GM12875 (cell line): Measurements from ENCODE around the gene SLMAP.
"Not testable (repeated sequence)": the region's sequence is repeated elsewhere in the genome, so short reads cannot be mapped to it uniquely, and the experiment has no call there.

Experiments
- H3K4me3 ChIP-seq: one replicate; pipeline ENCODE4 v1.5.1; 2011; ENCODE audit warnings: low read depth, low read length, control low read depth
- CTCF ChIP-seq: IDR thresholded peaks from 2 replicates; pipeline ENCODE4 v1.5.1; 2011; ENCODE audit warnings: low read depth, mild to moderate bottlenecking, control low read depth, inconsistent platforms, low read length, moderate library complexity, borderline replicate concordance; ENCODE audit not compliant: insufficient read depth

The SLMAP gene

DNA sequence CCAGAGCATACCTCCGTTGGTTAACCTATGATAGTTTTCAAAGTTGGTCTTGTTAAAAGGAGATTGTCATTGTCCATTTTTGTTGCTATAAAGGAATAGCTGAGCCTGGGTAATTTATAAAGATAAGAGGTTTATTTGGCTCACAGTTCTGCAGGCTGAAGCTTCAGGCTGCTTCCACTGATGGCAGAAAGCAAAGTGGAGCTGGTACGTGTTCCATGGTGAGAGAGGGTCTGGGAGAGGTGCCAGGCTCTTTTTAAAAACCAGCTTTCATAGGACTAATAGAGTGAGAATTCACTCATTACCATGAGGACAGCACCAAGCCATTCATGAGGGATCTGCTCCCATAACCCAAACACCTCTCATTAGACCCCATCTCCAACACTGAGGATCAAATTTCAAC, 107.3 kb downstream of the SLMAP start:
- TF ChIP-seq CTCF, result no peak
- no peak overlapping the region for H3K4me3 ChIP-seq

GRCh38 chr3:57864853-57865252, 108.7 kb downstream of the SLMAP start:
- no peak for TF ChIP-seq CTCF
- no peak overlapping the region for H3K4me3 ChIP-seq

DNA sequence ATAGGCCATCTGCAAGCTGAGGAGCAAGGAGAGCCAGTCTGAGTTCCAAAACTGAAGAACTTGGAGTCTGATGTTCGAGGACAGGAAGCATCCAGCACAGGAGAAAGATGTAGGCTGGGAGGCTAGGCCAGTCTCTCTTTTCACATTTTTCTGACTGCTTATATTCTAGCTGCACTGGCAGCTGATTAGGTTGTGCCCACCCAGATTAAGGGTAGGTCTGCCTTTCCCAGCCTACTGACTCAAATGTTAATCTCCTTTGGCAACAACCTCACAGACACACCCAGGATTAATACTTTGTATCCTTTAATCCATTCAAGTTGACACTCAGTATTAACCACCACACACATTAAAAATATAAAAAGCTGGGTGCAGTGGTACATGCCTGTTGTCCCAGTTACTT, 113.0 kb downstream of the SLMAP start:
- not testable (repeated sequence) for H3K4me3 ChIP-seq

- no peak overlapping the region for H3K4me3 ChIP-seq
- no peak for TF ChIP-seq CTCF
These were observed 116.5 kb downstream of the SLMAP start for GRCh38 chr3:57872606-57873005.

- no peak overlapping the region for H3K4me3 ChIP-seq
These were observed 120.5 kb downstream of the SLMAP start for GRCh38 chr3:57876632-57877031.

GRCh38 chr3:57877116-57877515, 121.0 kb downstream of the SLMAP start:
- TF ChIP-seq CTCF, result no peak

More at GRCh38 chr3:57876632-57877031, 120.5 kb downstream of the SLMAP start:
- no peak for TF ChIP-seq CTCF

DNA sequence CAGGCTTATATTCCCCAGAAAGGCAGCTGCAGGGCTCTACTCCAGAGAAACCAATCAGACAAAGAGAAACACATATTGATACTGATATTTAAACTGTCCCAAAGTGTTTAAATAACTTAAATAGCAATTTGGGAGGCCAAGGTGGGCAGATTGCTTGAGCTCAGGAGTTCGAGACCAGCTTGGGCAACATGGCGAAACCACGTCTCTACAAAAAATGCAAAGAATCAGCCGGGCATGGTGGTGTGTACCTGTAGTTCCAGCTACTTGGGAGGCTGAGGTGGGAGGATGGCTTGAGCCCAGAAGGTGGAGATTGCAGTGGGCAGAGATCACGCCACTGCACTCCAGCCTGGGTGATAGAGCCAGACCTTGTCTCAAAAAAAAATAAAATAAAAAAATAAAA, 128.3 kb downstream of the SLMAP start:
- not testable (repeated sequence) for H3K4me3 ChIP-seq

More at GRCh38 chr3:57877116-57877515, 121.0 kb downstream of the SLMAP start:
- no peak overlapping the region for H3K4me3 ChIP-seq

DNA sequence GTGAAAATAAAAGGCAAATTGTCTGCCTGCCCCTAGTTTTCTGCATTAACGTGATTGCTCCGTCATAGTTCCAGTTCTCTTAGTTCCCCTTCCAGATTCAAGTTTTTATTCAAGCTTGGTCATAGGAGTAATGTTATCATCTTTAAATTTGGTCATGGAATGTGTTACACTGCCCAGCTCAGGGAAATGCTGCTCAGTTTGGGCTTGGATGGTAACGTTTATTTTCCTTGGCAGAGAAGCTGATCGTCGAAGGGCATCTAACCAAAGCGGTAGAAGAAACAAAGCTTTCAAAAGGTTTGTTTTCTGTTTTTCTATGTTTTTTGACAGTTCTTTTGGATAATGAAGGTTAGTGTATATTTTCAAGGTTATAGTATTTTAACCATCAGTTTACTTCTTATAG, 133.7 kb downstream of the SLMAP start:
- no peak for TF ChIP-seq CTCF
- H3K4me3 ChIP-seq, result no peak overlapping the region

DNA sequence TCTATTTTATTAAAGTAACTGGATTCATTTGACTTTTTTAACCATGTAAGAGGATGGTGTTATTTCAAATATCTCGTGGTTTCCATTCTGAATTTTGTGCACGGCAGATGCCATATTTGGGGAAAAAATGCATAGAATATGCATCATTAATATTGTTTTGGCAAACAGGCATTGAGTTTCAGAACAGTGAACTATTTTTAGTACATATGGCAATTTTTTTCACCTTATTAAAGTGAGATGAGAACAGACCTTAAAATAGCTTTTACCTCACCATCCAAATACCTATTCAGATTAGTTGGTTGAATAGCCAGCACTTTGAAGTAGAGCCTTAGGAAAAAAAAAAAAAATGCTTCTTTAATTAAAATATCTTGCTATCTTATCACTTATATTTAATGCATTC, 134.8 kb downstream of the SLMAP start:
- TF ChIP-seq CTCF, result no peak
- H3K4me3 ChIP-seq, result no peak overlapping the region
